DMS79 (cell line): ENCODE data around the gene CES4A.
"Not testable (repeated sequence)": the region's sequence is repeated elsewhere in the genome, so short reads cannot be mapped to it uniquely, and the experiment has no call there.

ENCODE experiments used
- DNase-seq: peaks from one replicate; lab custom pipeline; 2025; lab: John Stamatoyannopoulos, UW

Gene CES4A

GRCh38 chr16:66991545-66992077 is 3.2 kb downstream of the CES4A start:
- no peak for DNase-seq

- not testable (repeated sequence) for DNase-seq
Observed at GRCh38 chr16:66993558-66993957, 5.2 kb downstream of the CES4A start.

GRCh38 chr16:66996324-66996982 is 8.1 kb downstream of the CES4A start:
- DNase-seq: no peak

- DNase-seq: no peak
Observed at GRCh38 chr16:66996983-66997358, 8.6 kb downstream of the CES4A start.

GRCh38 chr16:67000384-67001351 is 12.3 kb downstream of the CES4A start:
- DNase-seq: peak; percentile 8

GRCh38 chr16:67001726-67002125 is 13.3 kb downstream of the CES4A start:
- no peak for DNase-seq

- DNase-seq: no peak
Observed at GRCh38 chr16:67006930-67007658, 18.7 kb downstream of the CES4A start.

GRCh38 chr16:67009158-67009557 is 20.8 kb downstream of the CES4A start:
- DNase-seq: no peak

- DNase-seq: no peak
Observed at GRCh38 chr16:67011274-67011673, 22.9 kb downstream of the CES4A start.

- DNase-seq: no peak
Observed at GRCh38 chr16:67013233-67013822, 24.9 kb downstream of the CES4A start.

GRCh38 chr16:67013823-67014633 is 25.6 kb downstream of the CES4A start:
- peak; percentile 35 for DNase-seq

GRCh38 chr16:67014634-67015312 is 26.4 kb downstream of the CES4A start:
- no peak for DNase-seq

- no peak for DNase-seq
Observed at GRCh38 chr16:67015313-67015731, 26.9 kb downstream of the CES4A start.

- no peak for DNase-seq
Observed at GRCh38 chr16:67016143-67016542, 27.8 kb downstream of the CES4A start.

GRCh38 chr16:67016681-67017420 is 28.5 kb downstream of the CES4A start:
- DNase-seq: no peak

- no peak for DNase-seq
Observed at GRCh38 chr16:67017421-67017750, 29.0 kb downstream of the CES4A start.

GRCh38 chr16:67017810-67018488 is 29.6 kb downstream of the CES4A start:
- DNase-seq: peak; percentile 64

GRCh38 chr16:67019171-67019570 is 30.8 kb downstream of the CES4A start:
- DNase-seq: no peak

- DNase-seq: no peak
Observed at GRCh38 chr16:67021321-67021720, 32.9 kb downstream of the CES4A start.
